ENCODE data around the gene SLC7A6OS. TPM values are rescaled to one million over a fixed set of nuclear protein-coding genes. Genes with fewer than 3 reads are reported as not detected.

The SLC7A6OS gene
- total RNA-seq, 1 experiment from 2014 or later: 16.4 TPM

GRCh38 chr16:68273459-68273858 is 37.3 kb downstream of the SLC7A6OS start:
- peaks cover 71% of the 10 kb centered on the region for H3K79me2 ChIP-seq (ENCODE audit: insufficient read depth, low read length)
- no TSS peak for BruUV-seq (replicated peaks)
- CTCF ChIA-PET: interaction anchor here (1.2 kb wide), 1 partner anchor 9 kb away, joined by 4 read pairs; the partner anchor contains the start of gene SLC7A6

More at GRCh38 chr16:68273459-68273858, 37.3 kb downstream of the SLC7A6OS start:
- H3K27ac ChIP-seq (ENCODE audit: low read depth, low read length): no peak overlapping the region
- no peak overlapping the region for H3K9ac ChIP-seq (ENCODE audit: low read length)
- ATAC-seq (no peak), DNase-seq (ENCODE audit: low read depth, low spot score) (no peak)
- H3K27me3 ChIP-seq (ENCODE audit: insufficient read depth, low read length): no peaks in the 10 kb centered on the region
- H4K20me1 ChIP-seq (ENCODE audit: insufficient read depth): peaks cover 15% of the 10 kb centered on the region; the same call in 1 of the 2 replicates
- ChIA-PET POLR2A (no interaction called here), RAD21 (ENCODE audit: low non-redundant PET in 1 of 2, low total read pairs in 2 of 2, uncharacterized antibody in 2 of 2, unreplicated experiment in 2 of 2) (no interaction called here)
- no peaks in the 10 kb centered on the region for H3K9me2 ChIP-seq (ENCODE audit: insufficient read depth)
- H3K36me3 ChIP-seq (ENCODE audit: control insufficient read depth in 1 of 2, insufficient read depth in 2 of 2, low read length in 2 of 2): peaks cover 0 to 13% of the 10 kb centered on the region in 2 experiments; a peak in 2 of 4 replicates
- no peak for TF ChIP-seq TCF7L2 (IDR thresholded peaks at IDR 0.05; ENCODE audit: borderline replicate concordance, extremely low read depth, insufficient read depth, insufficient read length)
- TF ChIP-seq SIN3A (IDR thresholded peaks at IDR 0.05; ENCODE audit: low read depth): no peak
- no peak for TF ChIP-seq YY1 (IDR thresholded peaks at IDR 0.05; ENCODE audit: extremely low read depth, insufficient replicate concordance, low read depth, low read length)
- TF ChIP-seq FOSL1 (IDR thresholded peaks at IDR 0.05; ENCODE audit: low read depth): no peak
- no peak for TF ChIP-seq ELF1 (IDR thresholded peaks at IDR 0.05; ENCODE audit: borderline replicate concordance, low read depth)
- TF ChIP-seq EZH2 (IDR thresholded peaks at IDR 0.05): no peak
- TF ChIP-seq POLR2A (IDR thresholded peaks at IDR 0.05; ENCODE audit: borderline replicate concordance, extremely low read depth, insufficient read depth, insufficient read length): no peak
- TF ChIP-seq ZNF274 (IDR thresholded peaks at IDR 0.05; ENCODE audit: low read depth, low read length): no peak
- TF ChIP-seq, protein P1, sequence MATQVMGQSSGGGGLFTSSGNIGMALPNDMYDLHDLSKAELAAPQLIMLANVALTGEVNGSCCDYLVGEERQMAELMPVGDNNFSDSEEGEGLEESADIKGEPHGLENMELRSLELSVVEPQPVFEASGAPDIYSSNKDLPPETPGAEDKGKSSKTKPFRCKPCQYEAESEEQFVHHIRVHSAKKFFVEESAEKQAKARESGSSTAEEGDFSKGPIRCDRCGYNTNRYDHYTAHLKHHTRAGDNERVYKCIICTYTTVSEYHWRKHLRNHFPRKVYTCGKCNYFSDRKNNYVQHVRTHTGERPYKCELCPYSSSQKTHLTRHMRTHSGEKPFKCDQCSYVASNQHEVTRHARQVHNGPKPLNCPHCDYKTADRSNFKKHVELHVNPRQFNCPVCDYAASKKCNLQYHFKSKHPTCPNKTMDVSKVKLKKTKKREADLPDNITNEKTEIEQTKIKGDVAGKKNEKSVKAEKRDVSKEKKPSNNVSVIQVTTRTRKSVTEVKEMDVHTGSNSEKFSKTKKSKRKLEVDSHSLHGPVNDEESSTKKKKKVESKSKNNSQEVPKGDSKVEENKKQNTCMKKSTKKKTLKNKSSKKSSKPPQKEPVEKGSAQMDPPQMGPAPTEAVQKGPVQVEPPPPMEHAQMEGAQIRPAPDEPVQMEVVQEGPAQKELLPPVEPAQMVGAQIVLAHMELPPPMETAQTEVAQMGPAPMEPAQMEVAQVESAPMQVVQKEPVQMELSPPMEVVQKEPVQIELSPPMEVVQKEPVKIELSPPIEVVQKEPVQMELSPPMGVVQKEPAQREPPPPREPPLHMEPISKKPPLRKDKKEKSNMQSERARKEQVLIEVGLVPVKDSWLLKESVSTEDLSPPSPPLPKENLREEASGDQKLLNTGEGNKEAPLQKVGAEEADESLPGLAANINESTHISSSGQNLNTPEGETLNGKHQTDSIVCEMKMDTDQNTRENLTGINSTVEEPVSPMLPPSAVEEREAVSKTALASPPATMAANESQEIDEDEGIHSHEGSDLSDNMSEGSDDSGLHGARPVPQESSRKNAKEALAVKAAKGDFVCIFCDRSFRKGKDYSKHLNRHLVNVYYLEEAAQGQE (IDR thresholded peaks at IDR 0.05; ENCODE audit: low read depth): no peak
- TF ChIP-seq, protein P2, sequence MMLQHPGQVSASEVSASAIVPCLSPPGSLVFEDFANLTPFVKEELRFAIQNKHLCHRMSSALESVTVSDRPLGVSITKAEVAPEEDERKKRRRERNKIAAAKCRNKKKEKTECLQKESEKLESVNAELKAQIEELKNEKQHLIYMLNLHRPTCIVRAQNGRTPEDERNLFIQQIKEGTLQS (IDR thresholded peaks at IDR 0.05): no peak
- TF ChIP-seq, protein P3, sequence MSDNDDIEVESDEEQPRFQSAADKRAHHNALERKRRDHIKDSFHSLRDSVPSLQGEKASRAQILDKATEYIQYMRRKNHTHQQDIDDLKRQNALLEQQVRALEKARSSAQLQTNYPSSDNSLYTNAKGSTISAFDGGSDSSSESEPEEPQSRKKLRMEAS (IDR thresholded peaks at IDR 0.05): no peak
- TF ChIP-seq EGR1 (IDR thresholded peaks at IDR 0.05; ENCODE audit: low read depth): no peak
- TF ChIP-seq JUND (IDR thresholded peaks at IDR 0.05): no peak
- no peak for TF ChIP-seq CBX3 (IDR thresholded peaks at IDR 0.05; ENCODE audit: low read depth)
- H3K9me3 ChIP-seq (ENCODE audit: control insufficient read depth in 1 of 2, insufficient read depth in 1 of 2, low read depth in 1 of 2, low read length in 2 of 2): no peaks in the 10 kb centered on the region
- H3K4me1 ChIP-seq (ENCODE audit: control insufficient read depth in 1 of 2, insufficient read depth in 2 of 2, low read length in 2 of 2): no peaks in the 10 kb centered on the region; a peak in 1 of 4 replicates
- H2AFZ ChIP-seq (ENCODE audit: low read depth, low read length, poor library complexity, severe bottlenecking): no peak overlapping the region
- no peak overlapping the region for H3K4me3 ChIP-seq (replicated peaks in 1 of 2; ENCODE audit: low read depth in 1 of 2, low read length in 2 of 2)
- no peak overlapping the region for H3K4me2 ChIP-seq (ENCODE audit: low read length)
- intact Hi-C loops (cut with micrococcal nuclease): no loop called here
